Mesenteric fat pad (tissue), 1 donor: ENCODE data around the gene TMPRSS12. TPM values are rescaled to one million over a fixed set of nuclear protein-coding genes. Genes with fewer than 3 reads are reported as not detected.
"Not testable (repeated sequence)": the region's sequence is repeated elsewhere in the genome, so short reads cannot be mapped to it uniquely, and the experiment has no call there.

Source experiments
- DNase-seq: peaks from one replicate; pipeline ENCODE4 v3.0.0-alpha.2; 2020; ENCODE audit warnings: low spot score
- long read RNA-seq: library from polyadenylated mRNA; unstranded; transcript quantifications from one replicate; pipeline ENCODE4 v2.0.0, GENCODE V29; 2020
- total RNA-seq: library from RNA; stranded (reverse); fragmentation: NEBNext Ultra II Directional; extraction: Animal tissue kit (Norgen Biotek cat#: 25700); gene quantifications from one replicate; pipeline ENCODE4 v1.2.1, GENCODE V29; 2021
- donor health status: DM: yes; HTN: yes; CAD: no.

Gene TMPRSS12, protein sequence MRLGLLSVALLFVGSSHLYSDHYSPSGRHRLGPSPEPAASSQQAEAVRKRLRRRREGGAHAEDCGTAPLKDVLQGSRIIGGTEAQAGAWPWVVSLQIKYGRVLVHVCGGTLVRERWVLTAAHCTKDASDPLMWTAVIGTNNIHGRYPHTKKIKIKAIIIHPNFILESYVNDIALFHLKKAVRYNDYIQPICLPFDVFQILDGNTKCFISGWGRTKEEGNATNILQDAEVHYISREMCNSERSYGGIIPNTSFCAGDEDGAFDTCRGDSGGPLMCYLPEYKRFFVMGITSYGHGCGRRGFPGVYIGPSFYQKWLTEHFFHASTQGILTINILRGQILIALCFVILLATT
- total RNA-seq, result not detected
- long read RNA-seq, result 0 reads

DNA sequence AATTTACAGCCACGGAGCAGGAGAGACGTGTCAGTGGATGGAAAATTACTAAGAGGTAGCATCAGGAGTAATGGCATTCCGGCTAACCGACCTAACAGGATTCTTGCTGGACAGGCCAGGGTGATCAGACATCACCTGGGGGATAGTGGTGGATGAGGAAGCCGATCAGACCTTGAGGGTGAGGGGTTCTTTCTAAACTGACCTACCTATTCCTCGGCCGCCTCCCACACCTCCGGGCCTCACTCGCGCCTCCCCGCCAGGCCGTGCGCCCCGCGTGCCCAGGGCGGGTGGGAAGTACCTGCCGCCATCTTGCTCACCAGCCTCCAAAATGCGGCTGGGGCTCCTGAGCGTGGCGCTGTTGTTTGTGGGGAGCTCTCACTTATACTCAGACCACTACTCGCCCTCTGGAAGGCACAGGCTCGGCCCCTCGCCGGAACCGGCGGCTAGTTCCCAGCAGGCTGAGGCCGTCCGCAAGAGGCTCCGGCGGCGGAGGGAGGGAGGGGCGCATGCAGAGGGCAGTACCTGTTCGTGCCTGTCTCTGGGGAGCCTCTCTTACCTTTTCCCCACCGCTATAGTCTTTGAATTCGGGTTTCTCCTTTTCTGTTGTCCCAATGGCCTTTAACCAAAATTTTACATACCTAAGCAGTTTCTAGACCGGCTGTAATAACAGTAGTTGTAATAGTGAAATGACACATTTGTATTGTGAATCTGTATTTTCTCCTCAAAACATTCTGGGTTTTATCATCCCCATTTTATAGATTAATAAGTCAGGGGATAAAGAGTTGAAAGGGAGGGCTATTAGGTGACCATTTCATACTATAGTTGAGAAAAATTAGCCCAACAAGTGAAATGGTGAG lies at the start of gene TMPRSS12:
Gene TMPRSS12 (plus strand): TSS at position 290 of the 857 bp plus-strand sequence. CDS start 39 bp downstream, at position 329.
- no peak for DNase-seq

DNA sequence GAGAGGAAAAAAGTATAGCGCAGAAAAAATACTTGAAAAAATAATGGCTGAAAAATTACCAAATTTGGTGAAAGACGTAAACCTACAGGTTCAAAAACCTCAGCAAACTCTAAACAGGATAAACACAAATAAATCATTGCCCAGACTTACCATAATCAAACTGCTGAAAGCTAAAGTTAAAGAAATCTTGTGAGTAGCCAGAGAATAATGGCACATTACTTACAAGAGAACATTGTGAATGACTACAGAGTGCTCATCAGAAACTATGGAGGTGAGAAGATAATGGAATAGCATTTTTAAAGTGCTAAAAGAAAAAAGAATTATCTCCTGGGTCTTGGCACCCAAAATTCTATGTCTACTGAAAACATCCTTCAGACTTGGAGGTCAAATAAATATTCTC lies 42.8 kb upstream of the TMPRSS12 start:
- DNase-seq, result no peak

DNA sequence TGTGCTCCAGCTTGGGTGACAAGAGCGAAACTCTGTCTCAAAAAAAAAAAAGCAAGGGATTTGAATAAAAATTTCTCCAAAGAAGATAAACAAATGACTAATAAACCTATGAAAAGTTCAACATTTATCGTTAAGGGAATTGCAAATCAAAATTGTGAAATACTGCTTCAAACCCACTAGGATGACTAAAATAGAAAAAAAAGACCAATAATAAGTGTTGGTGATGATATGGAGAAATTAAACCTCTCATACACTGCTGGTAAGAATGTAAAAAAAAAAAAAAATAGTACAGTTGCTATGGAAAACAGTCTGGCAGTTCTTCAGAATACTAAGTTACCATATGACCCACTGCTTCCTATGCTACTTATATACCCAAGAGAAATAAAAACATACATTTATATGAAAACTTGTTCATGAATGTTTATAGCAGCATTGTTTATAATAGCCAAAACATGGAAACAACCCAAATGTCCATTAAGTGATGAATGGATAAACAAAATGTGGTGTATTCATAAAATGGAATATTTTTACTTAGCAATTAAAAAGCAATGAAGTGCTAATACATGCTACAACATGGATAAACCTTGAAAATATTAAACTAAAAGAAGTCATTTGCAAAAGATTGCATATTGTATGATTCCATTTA lies 39.4 kb upstream of the TMPRSS12 start:
- no peak for DNase-seq

GRCh38 chr12:50806176-50806575 lies 36.5 kb upstream of the TMPRSS12 start:
- DNase-seq, result no peak

GRCh38 chr12:50809131-50809530 lies 33.6 kb upstream of the TMPRSS12 start:
- DNase-seq, result not testable (repeated sequence)

GRCh38 chr12:50814921-50815320 lies 27.8 kb upstream of the TMPRSS12 start:
- not testable (repeated sequence) for DNase-seq

GRCh38 chr12:50820177-50820576 lies 22.5 kb upstream of the TMPRSS12 start:
- no peak for DNase-seq

DNA sequence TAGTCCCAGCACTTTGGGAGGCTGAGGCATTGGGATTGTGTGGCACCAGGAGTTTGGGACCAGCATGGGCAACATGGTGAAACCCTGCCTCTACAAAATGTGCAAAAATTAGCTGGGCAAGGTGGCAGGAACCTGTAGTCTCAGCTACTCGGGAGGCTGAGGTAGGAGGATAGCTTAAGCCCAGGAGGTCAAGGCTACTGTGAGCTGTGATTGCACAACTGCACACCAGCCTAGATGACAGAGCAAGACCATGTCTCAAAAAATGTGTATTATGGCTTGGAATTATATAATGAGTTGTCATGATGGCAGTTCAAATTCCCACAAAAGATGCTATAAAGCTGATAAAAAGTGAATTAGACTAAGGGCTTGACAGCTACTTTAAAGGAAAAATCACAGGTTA lies 20.6 kb upstream of the TMPRSS12 start:
- DNase-seq, result no peak

GRCh38 chr12:50823724-50824123 lies 19.0 kb upstream of the TMPRSS12 start:
- not testable (repeated sequence) for DNase-seq

DNA sequence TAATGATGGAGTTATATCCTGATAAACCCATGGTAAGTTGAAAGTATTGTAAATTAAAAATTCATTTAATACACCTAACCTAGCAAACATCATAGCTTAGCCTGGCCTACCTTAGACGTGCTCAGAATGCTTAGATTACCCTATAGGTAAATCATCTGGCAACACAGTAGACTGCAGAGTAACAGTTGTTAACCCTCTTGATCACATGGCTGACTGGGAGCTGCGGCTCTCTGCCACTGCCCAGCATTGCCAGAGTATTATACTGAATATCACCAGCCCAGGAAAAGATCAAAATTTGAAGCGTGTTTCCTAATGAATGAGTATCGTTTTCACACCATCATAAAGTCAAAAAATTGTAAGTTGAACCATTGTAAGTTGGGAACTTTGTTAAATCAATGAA lies 17.8 kb upstream of the TMPRSS12 start:
- no peak for DNase-seq

- DNase-seq, result no peak
Observed at GRCh38 chr12:50825372-50825838, 17.3 kb upstream of the TMPRSS12 start.

- no peak for DNase-seq
Observed at GRCh38 chr12:50828121-50828520, 14.6 kb upstream of the TMPRSS12 start.

- no peak for DNase-seq
Observed at GRCh38 chr12:50828886-50829285, 13.8 kb upstream of the TMPRSS12 start.

DNA sequence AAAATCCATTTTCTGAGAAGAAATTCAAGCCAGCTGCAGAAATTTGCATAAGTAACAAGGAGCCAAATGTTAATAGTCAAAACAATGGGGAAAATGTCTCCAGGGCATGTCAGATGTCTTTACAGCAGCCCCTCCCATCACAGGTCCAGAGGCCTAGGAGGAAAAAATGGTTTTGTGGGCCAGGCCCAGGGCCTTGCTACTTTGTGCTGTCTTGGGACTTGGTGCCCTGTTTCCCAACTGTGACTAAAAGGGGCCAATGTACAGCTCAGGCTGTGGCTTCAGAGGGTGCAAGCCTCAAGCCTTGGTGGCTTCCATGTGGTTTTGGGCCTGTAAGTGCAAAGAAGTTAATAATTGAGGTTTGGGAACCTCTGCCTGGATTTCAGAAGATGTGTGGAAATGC lies 8.9 kb upstream of the TMPRSS12 start:
- not testable (repeated sequence) for DNase-seq

DNA sequence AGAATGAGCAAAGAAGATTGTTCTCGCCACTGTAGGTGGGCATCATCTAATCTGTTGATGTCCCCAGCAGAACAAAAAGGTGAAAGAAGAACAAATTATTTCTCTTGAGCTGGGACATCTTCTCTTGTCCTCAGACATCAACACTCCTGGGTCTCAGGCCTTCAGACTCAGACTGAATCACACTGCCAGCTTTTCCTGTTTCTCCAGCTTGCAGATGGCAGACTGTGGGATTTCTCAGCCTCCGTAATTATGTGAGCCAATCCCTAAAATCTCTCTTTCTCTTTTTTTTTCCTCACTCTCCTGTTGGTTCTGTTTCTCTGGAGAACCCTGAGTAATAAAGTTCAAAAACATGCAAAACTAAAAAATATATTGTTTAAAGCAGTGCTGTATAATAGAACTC lies 3.7 kb upstream of the TMPRSS12 start:
- DNase-seq, result no peak

DNA sequence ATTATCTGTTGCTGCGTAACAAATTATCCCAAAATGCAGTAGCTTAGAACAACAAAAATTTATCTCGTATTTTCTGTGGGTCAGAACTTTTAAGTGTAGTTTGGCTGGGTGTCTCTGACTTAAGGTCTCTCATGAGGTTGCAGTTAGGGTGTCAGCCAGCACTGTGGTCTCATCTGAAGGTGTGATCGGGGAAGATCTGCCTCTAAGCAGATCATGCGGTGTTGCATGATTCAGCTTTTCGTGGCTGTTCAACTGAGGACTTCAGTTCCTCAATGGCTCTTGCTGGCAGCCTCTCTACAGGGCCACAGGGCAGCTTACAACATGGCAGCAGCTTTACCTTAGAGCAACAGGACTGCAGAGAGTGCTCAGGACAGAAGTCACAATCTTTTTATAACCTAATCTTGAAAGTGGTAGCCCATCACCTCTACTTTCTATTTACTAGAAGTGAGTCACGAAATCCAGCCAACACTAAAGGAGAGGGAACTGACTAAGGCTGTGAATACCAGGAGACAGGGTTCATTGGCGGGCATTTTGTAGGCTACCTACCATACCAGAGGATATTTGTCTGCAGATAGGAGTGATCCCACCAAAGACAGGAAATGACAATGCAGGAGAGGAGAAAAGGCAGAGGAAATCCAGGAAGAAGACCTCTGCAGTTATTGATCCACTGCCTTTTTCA lies 1.8 kb upstream of the TMPRSS12 start:
- no peak for DNase-seq

DNA sequence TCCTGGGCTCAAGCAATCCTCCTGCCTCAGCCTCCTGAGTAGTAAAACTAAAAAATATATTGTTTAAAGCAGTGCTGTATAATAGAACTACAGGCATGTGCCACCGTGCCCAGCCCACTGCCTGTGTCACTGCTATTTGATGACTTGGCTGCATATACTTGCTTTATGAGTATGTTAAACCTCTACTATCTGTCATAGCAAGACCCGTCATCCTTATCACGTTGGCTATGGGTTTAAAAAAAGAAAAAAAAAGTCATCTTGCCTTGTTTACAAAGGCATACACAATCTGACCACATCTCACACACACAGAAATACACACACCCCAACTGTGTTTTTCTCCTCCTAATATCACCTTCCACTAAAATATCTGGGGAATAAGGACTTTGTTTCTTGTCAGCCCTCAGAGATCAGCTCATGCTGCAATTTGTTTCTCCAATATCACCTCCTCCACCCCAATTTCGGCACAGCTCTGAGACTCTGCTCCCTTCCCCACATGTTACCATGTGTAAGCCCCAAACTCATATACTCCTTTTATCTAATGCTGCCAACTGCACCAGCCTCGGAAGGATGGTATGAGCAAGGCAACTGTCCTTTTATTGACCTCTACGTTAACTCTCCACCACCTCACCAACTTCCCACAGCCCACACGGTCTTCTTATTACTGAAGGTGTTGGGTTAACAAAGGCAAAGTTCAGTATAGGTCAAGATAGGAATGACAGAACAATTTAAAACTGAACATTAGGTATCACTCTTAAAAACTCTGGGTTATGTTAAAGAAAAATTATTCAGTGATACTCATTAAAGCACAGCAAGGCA lies 802 bp upstream of the TMPRSS12 start:
- no peak for DNase-seq

GRCh38 chr12:50845021-50845647 lies 2.4 kb downstream of the TMPRSS12 start:
- DNase-seq, result no peak

DNA sequence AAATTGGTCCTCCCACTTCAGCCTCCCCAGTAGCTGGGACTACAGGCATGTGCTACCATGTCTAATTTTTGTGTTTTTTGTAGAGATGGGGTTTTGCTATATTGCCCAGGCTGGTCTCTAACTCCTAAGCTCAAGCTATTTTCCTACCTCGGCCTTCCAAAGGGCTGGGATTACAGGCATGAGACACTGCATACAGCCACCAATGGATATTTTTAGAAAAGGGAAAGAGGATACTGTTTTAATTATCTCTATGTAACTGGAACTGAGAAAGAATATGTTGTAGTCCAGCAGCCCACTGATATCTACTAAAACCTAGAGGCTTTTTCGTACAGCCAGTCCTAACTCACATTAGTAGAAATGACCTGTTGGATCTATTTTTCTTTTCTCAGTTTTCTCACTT lies 6.2 kb downstream of the TMPRSS12 start:
- no peak for DNase-seq

GRCh38 chr12:50855218-50855617 lies 12.5 kb downstream of the TMPRSS12 start:
- not testable (repeated sequence) for DNase-seq
